Neural cell (in vitro differentiated cells): ENCODE data around the gene CPEB1. TPM values are rescaled to one million over a fixed set of nuclear protein-coding genes. Genes with fewer than 3 reads are reported as not detected.

Experiments
- H2AFZ ChIP-seq: fragments of 200-600, 300-800 bp; sonication (generic), shearing (Covaris generic); 2 replicates; pipeline ENCODE4 v1.6.0; 2014; ENCODE audit warnings: low read depth, mild to moderate bottlenecking, antibody characterized with exemption, low read length, moderate library complexity
- H3F3A ChIP-seq: fragments of 200-600 bp; shearing (Covaris generic); 2 replicates; pipeline ENCODE4 v1.6.1; 2016; ENCODE audit warnings: mild to moderate bottlenecking, moderate library complexity, mixed read lengths, antibody characterized with exemption, low read length; ENCODE audit not compliant: insufficient read depth, poor library complexity, severe bottlenecking
- H3K27ac ChIP-seq: fragments of 200-600, 300-800 bp; sonication (generic), shearing (Covaris generic); 2 replicates; pipeline ENCODE4 v1.5.1; 2014; ENCODE audit warnings: mild to moderate bottlenecking, low read length, moderate library complexity
- H3K27me3 ChIP-seq: fragments of 300-800, 200-600 bp; sonication (generic), shearing (Covaris generic); 2 replicates; pipeline ENCODE4 v1.6.0; 2014; ENCODE audit warnings: mild to moderate bottlenecking, low read depth, low read length, moderate library complexity; ENCODE audit not compliant: insufficient read depth
- H3K36me3 ChIP-seq: fragments of 300-800, 200-600 bp; sonication (generic), shearing (Covaris generic); 2 replicates; pipeline ENCODE4 v1.5.1; 2014; ENCODE audit warnings: mild to moderate bottlenecking, antibody characterized with exemption, low read length, moderate library complexity; ENCODE audit not compliant: insufficient read depth
- H3K4me2 ChIP-seq: fragments of 300-800, 200-600 bp; sonication (generic), shearing (Covaris generic); 2 replicates; pipeline ENCODE4 v1.6.0; 2014; ENCODE audit warnings: mild to moderate bottlenecking, low read length
- H3K4me3 ChIP-seq: fragments of 300-800, 200-600 bp; sonication (generic), shearing (Covaris generic); 2 replicates; pipeline ENCODE4 v1.5.1; 2014; ENCODE audit warnings: mild to moderate bottlenecking, low read length, moderate library complexity
- H3K79me2 ChIP-seq: fragments of 200-600 bp; shearing (Covaris generic); replicated peaks from 2 replicates; pipeline ENCODE4 v1.6.0; 2014; ENCODE audit warnings: mild to moderate bottlenecking, low read length, moderate library complexity; ENCODE audit not compliant: insufficient read depth
- H3K9ac ChIP-seq: fragments of 300-800, 200-600 bp; sonication (generic), shearing (Covaris generic); 2 replicates; pipeline ENCODE4 v1.6.1; 2016; ENCODE audit warnings: mild to moderate bottlenecking, low read length, mixed read lengths
- H3K9me2 ChIP-seq: fragments of 200-600 bp; shearing (Covaris generic); 2 replicates; pipeline ENCODE4 v1.6.1; 2016; ENCODE audit warnings: mild to moderate bottlenecking, low read length, mixed read lengths; ENCODE audit not compliant: insufficient read depth
- H3K9me3 ChIP-seq: fragments of 200-600, 300-800 bp; sonication (generic), shearing (Covaris generic); 2 replicates; pipeline ENCODE4 v1.6.1; 2016; ENCODE audit warnings: mild to moderate bottlenecking, mixed run types, low read length, moderate library complexity, mixed read lengths
- H4K20me1 ChIP-seq: fragments of 200-600 bp; shearing (Covaris generic); 2 replicates; pipeline ENCODE4 v1.6.1; 2016; ENCODE audit warnings: mild to moderate bottlenecking, mixed run types; ENCODE audit not compliant: insufficient read depth
- EP300 ChIP-seq: fragments of 450-650 bp; conservative IDR thresholded peaks from 2 replicates; pipeline ENCODE4 v1.6.1; 2014; ENCODE audit warnings: antibody characterized with exemption, mild to moderate bottlenecking, moderate library complexity; ENCODE audit not compliant: poor library complexity, severe bottlenecking
- EZH2 ChIP-seq: fragments of 200-600, 300-800 bp; shearing (Covaris generic), sonication (generic); IDR thresholded peaks from 2 replicates; pipeline ENCODE4 v1.6.1; 2014; ENCODE audit warnings: antibody characterized with exemption, low read length, borderline replicate concordance, mild to moderate bottlenecking; ENCODE audit not compliant: insufficient read depth, poor library complexity, severe bottlenecking
- MXI1 ChIP-seq: fragments of 450-650 bp; conservative IDR thresholded peaks from 2 replicates; pipeline ENCODE4 v1.6.1; 2014; ENCODE audit warnings: antibody characterized with exemption, mild to moderate bottlenecking; ENCODE audit not compliant: poor library complexity, severe bottlenecking
- POLR2AphosphoS5 ChIP-seq: IDR thresholded peaks from 2 replicates; pipeline ENCODE4 v1.6.1; 2012
- RAD21 ChIP-seq: fragments of 450-650 bp; conservative IDR thresholded peaks from 2 replicates; pipeline ENCODE4 v1.6.1; 2014; ENCODE audit warnings: antibody characterized with exemption, mild to moderate bottlenecking, moderate library complexity
- SMC3 ChIP-seq: fragments of 450-650 bp; conservative IDR thresholded peaks from 2 replicates; pipeline ENCODE4 v1.6.1; 2014; ENCODE audit warnings: antibody characterized with exemption, mild to moderate bottlenecking, moderate library complexity; ENCODE audit not compliant: poor library complexity
- TAF1 ChIP-seq: IDR thresholded peaks from 2 replicates; pipeline ENCODE4 v1.6.1; 2012; ENCODE audit warnings: low read depth
- polyA plus RNA-seq: library from polyadenylated mRNA; depleted of rRNA; stranded (reverse); fragments of >200 nt; gene quantifications from 2 replicates; pipeline ENCODE4 v1.2.3, GENCODE V29; 2014
- TF ChIP-seq, protein P1 (sequence below): IDR thresholded peaks from 2 replicates; pipeline ENCODE4 v1.6.1; 2012; ENCODE audit warnings: borderline replicate concordance
- TF ChIP-seq, protein P2 (sequence below): fragments of 450-650 bp; IDR thresholded peaks from 2 replicates; pipeline ENCODE4 v1.5.1; 2014; ENCODE audit warnings: antibody characterized with exemption, mild to moderate bottlenecking, moderate library complexity; ENCODE audit not compliant: poor library complexity, severe bottlenecking

The CPEB1 gene
- polyA plus RNA-seq, 1 donor from 2014 or later = 0.61 TPM

GRCh38 chr15:82571722-82572222, 75.4 kb downstream of the CPEB1 start:
- Histone ChIP-seq H3K79me2 (no peaks in the 10 kb centered on the region), H3K4me3 (peak overlapping the region; percentile 59), H2AFZ (peak overlapping the region; percentile 56), H3K9me2 (no peaks in the 10 kb centered on the region), H3K9ac (peak overlapping the region; percentile 59), H3K4me2 (peak overlapping the region; percentile 62), H3F3A (no peaks in the 10 kb centered on the region), H3K36me3 (no peaks in the 10 kb centered on the region), H3K9me3 (no peaks in the 10 kb centered on the region), H4K20me1 (no peaks in the 10 kb centered on the region), H3K27me3 (no peaks in the 10 kb centered on the region), H3K27ac (no peak overlapping the region)
- TF ChIP-seq RAD21 (peak; percentile 11), SMC3 (no peak), POLR2AphosphoS5 (peak; percentile 69), EP300 (peak; percentile 13)
- TF ChIP-seq, protein P1, sequence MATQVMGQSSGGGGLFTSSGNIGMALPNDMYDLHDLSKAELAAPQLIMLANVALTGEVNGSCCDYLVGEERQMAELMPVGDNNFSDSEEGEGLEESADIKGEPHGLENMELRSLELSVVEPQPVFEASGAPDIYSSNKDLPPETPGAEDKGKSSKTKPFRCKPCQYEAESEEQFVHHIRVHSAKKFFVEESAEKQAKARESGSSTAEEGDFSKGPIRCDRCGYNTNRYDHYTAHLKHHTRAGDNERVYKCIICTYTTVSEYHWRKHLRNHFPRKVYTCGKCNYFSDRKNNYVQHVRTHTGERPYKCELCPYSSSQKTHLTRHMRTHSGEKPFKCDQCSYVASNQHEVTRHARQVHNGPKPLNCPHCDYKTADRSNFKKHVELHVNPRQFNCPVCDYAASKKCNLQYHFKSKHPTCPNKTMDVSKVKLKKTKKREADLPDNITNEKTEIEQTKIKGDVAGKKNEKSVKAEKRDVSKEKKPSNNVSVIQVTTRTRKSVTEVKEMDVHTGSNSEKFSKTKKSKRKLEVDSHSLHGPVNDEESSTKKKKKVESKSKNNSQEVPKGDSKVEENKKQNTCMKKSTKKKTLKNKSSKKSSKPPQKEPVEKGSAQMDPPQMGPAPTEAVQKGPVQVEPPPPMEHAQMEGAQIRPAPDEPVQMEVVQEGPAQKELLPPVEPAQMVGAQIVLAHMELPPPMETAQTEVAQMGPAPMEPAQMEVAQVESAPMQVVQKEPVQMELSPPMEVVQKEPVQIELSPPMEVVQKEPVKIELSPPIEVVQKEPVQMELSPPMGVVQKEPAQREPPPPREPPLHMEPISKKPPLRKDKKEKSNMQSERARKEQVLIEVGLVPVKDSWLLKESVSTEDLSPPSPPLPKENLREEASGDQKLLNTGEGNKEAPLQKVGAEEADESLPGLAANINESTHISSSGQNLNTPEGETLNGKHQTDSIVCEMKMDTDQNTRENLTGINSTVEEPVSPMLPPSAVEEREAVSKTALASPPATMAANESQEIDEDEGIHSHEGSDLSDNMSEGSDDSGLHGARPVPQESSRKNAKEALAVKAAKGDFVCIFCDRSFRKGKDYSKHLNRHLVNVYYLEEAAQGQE = peak; percentile 31

DNA sequence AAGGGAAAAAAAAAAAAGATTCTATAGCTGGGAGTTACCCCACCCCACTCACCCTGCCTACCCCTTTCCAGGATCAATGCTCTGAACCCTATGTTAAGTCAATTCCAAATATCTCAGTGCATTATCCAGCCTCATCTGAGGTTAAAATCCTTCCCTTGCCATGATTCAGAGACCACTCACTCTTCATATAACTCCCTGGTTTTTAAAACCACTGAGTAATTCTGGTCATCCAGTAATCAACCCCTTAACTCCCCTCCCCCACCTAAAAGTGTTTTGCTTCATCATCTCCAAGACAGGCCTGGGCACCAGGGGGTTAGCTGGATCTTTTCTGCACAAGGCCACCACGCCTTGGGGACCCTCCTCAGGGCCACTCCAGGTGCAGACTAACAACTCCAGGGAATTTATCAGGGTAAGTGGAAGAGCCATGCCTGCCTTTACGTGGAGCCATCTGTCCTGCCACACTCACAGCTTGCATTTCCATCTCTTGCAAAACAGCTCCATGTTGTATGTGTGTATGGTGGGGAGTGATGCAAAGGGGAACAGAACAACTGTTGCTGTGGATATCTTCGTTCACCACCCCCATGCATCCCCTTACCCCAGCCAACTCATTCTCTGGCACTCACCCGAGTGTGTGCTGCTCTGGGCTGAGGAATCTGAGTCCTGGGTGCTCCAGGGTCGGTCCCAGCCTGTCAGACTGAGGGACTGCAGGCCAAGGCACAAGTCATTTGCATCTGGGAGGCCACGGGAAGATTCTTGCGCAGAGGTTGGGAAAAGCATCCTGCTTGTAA, 76.2 kb downstream of the CPEB1 start:
- Histone ChIP-seq H3K27me3 (no peaks in the 10 kb centered on the region), H4K20me1 (no peaks in the 10 kb centered on the region), H3K9me2 (no peaks in the 10 kb centered on the region), H3K36me3 (no peaks in the 10 kb centered on the region), H3K27ac (no peak overlapping the region), H3F3A (no peaks in the 10 kb centered on the region), H3K9me3 (no peaks in the 10 kb centered on the region), H2AFZ (no peak overlapping the region), H3K4me2 (peak overlapping the region; percentile 62), H3K4me3 (peak overlapping the region; percentile 59), H3K79me2 (no peaks in the 10 kb centered on the region), H3K9ac (peak overlapping the region; percentile 59)
- TF ChIP-seq POLR2AphosphoS5 (no peak), SMC3 (no peak), TAF1 (no peak), RAD21 (no peak), EZH2 (no peak), MXI1 (no peak), EP300 (no peak)
- TF ChIP-seq, protein P2, sequence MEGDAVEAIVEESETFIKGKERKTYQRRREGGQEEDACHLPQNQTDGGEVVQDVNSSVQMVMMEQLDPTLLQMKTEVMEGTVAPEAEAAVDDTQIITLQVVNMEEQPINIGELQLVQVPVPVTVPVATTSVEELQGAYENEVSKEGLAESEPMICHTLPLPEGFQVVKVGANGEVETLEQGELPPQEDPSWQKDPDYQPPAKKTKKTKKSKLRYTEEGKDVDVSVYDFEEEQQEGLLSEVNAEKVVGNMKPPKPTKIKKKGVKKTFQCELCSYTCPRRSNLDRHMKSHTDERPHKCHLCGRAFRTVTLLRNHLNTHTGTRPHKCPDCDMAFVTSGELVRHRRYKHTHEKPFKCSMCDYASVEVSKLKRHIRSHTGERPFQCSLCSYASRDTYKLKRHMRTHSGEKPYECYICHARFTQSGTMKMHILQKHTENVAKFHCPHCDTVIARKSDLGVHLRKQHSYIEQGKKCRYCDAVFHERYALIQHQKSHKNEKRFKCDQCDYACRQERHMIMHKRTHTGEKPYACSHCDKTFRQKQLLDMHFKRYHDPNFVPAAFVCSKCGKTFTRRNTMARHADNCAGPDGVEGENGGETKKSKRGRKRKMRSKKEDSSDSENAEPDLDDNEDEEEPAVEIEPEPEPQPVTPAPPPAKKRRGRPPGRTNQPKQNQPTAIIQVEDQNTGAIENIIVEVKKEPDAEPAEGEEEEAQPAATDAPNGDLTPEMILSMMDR = no peak
- TF ChIP-seq, protein P1 = no peak
